ENCODE measurements around the gene ERBB4. TPM values are rescaled to one million over a fixed set of nuclear protein-coding genes. Genes with fewer than 3 reads are reported as not detected.

The ERBB4 gene
- total and polyA plus RNA-seq, 9 donors = 0.08 to 22.3 (median 1.2) TPM

DNA sequence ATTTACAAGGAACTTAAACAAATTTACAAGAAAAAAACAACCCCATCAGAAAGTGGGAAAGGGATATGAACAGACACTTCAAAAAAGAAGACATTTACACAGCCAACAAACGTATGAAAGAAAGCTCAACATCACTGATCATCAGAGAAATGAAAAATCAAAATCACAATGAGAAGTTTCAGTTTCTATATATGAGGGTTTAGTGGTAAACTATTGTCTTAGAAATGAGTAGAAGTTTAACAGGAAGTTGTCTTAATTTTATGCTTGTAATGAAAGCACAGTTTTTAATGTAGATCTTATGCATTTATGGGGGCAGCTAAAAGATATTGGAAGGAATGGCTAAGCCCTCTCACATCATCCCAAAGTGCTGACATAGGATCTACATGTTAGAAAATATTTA is 325.4 kb downstream of the ERBB4 start:
- DNase-seq = no peak
- no peaks in the 10 kb centered on the region for H3K27me3 ChIP-seq
- H3K27ac ChIP-seq = no peak overlapping the region
- WGBS, 3 donors = 33 to 51% (median 40%) methylated on average over 1 of the region's 1 CpG
- no peaks in the 10 kb centered on the region for H3K36me3 ChIP-seq
- TF ChIP-seq POLR2A (IDR thresholded peaks at IDR 0.05) (no peak), EP300 (IDR thresholded peaks at IDR 0.05) (no peak)
- TF ChIP-seq, protein P1, sequence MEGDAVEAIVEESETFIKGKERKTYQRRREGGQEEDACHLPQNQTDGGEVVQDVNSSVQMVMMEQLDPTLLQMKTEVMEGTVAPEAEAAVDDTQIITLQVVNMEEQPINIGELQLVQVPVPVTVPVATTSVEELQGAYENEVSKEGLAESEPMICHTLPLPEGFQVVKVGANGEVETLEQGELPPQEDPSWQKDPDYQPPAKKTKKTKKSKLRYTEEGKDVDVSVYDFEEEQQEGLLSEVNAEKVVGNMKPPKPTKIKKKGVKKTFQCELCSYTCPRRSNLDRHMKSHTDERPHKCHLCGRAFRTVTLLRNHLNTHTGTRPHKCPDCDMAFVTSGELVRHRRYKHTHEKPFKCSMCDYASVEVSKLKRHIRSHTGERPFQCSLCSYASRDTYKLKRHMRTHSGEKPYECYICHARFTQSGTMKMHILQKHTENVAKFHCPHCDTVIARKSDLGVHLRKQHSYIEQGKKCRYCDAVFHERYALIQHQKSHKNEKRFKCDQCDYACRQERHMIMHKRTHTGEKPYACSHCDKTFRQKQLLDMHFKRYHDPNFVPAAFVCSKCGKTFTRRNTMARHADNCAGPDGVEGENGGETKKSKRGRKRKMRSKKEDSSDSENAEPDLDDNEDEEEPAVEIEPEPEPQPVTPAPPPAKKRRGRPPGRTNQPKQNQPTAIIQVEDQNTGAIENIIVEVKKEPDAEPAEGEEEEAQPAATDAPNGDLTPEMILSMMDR (IDR thresholded peaks at IDR 0.05) = no peak
- intact Hi-C loops (cut with DNase I) = no loop called here
- no peaks in the 10 kb centered on the region for H3K4me1 ChIP-seq (ENCODE audit: insufficient read depth)
- no peaks in the 10 kb centered on the region for H3K9me3 ChIP-seq
- no peak overlapping the region for H3K4me3 ChIP-seq

GRCh38 chr2:212208467-212208866 is 330.1 kb downstream of the ERBB4 start:
- no peak for DNase-seq
- Histone ChIP-seq H3K4me1 (ENCODE audit: insufficient read depth) (no peaks in the 10 kb centered on the region), H3K36me3 (no peaks in the 10 kb centered on the region), H3K27ac (no peak overlapping the region), H3K4me3 (no peak overlapping the region), H3K9me3 (no peaks in the 10 kb centered on the region), H3K27me3 (no peaks in the 10 kb centered on the region)
- intact Hi-C loops (cut with DNase I) = no loop called here
- WGBS, 3 donors = 64 to 69% (median 68%) methylated on average over 1 of the region's 1 CpG
- TF ChIP-seq EP300 (IDR thresholded peaks at IDR 0.05) = no peak
- no peak for TF ChIP-seq POLR2A (IDR thresholded peaks at IDR 0.05)
- TF ChIP-seq, protein P1 (IDR thresholded peaks at IDR 0.05) = no peak

- no peaks in the 10 kb centered on the region for H3K9me3 ChIP-seq
- H3K4me3 ChIP-seq = no peak overlapping the region
- no peaks in the 10 kb centered on the region for H3K36me3 ChIP-seq
- WGBS, 3 donors = 83 to 92% (median 89%) methylated on average over 1 of the region's 1 CpG
- no peak for DNase-seq
- no peaks in the 10 kb centered on the region for H3K4me1 ChIP-seq (ENCODE audit: insufficient read depth)
- H3K27me3 ChIP-seq = no peaks in the 10 kb centered on the region
- TF ChIP-seq, protein P1 (IDR thresholded peaks at IDR 0.05) = no peak
- no peak for TF ChIP-seq EP300 (IDR thresholded peaks at IDR 0.05)
- intact Hi-C loops (cut with DNase I) = no loop called here
- H3K27ac ChIP-seq = no peak overlapping the region
These were observed 340.8 kb downstream of the ERBB4 start for GRCh38 chr2:212197776-212198175.

- Histone ChIP-seq H3K36me3 (no peaks in the 10 kb centered on the region), H3K4me3 (no peak overlapping the region), H3K27me3 (no peaks in the 10 kb centered on the region), H3K4me1 (ENCODE audit: insufficient read depth) (no peaks in the 10 kb centered on the region), H3K27ac (no peak overlapping the region), H3K9me3 (no peaks in the 10 kb centered on the region)
- intact Hi-C loops (cut with DNase I) = no loop called here
- DNase-seq = no peak
- 59 to 63% (median 60%) methylated on average over 1 of the region's 1 CpG for WGBS, 3 donors
- TF ChIP-seq POLR2A (IDR thresholded peaks at IDR 0.05) (no peak), EP300 (IDR thresholded peaks at IDR 0.05) (no peak)
- TF ChIP-seq, protein P1 (IDR thresholded peaks at IDR 0.05) = no peak
These were observed 343.0 kb downstream of the ERBB4 start for GRCh38 chr2:212195626-212196025.

GRCh38 chr2:212194396-212194795 is 344.2 kb downstream of the ERBB4 start:
- Histone ChIP-seq H3K27ac (no peak overlapping the region), H3K4me1 (ENCODE audit: insufficient read depth) (no peaks in the 10 kb centered on the region), H3K36me3 (no peaks in the 10 kb centered on the region), H3K9me3 (no peaks in the 10 kb centered on the region), H3K4me3 (no peak overlapping the region), H3K27me3 (no peaks in the 10 kb centered on the region)
- intact Hi-C loops (cut with DNase I) = no loop called here
- TF ChIP-seq POLR2A (IDR thresholded peaks at IDR 0.05) (no peak), EP300 (IDR thresholded peaks at IDR 0.05) (no peak)
- TF ChIP-seq, protein P1 (IDR thresholded peaks at IDR 0.05) = no peak
- no peak for DNase-seq

All from ovary (tissue), 9 donors.